ENCODE measurements around the gene ASIC2.

The ASIC2 gene

GRCh38 chr17:33109336-33110072 is 183.6 kb downstream of the ASIC2 start:
- DNase-seq = no peak

GRCh38 chr17:33106525-33107165 is 186.4 kb downstream of the ASIC2 start:
- DNase-seq = no peak

- no peak for DNase-seq
Measured at GRCh38 chr17:33105911-33106310, 187.2 kb downstream of the ASIC2 start.

- DNase-seq = no peak
Measured at GRCh38 chr17:33099906-33100305, 193.2 kb downstream of the ASIC2 start.

- DNase-seq = no peak
Measured at GRCh38 chr17:33099252-33099651, 193.8 kb downstream of the ASIC2 start.

GRCh38 chr17:33097411-33097810 is 195.7 kb downstream of the ASIC2 start:
- DNase-seq = no peak

- DNase-seq = no peak
Measured at GRCh38 chr17:33096161-33096560, 196.9 kb downstream of the ASIC2 start.

GRCh38 chr17:33091271-33091670 is 201.8 kb downstream of the ASIC2 start:
- DNase-seq = no peak

GRCh38 chr17:33090806-33091205 is 202.3 kb downstream of the ASIC2 start:
- no peak for DNase-seq

GRCh38 chr17:33086878-33087277 is 206.2 kb downstream of the ASIC2 start:
- no peak for DNase-seq

- DNase-seq = no peak
Measured at GRCh38 chr17:33086041-33086440, 207.1 kb downstream of the ASIC2 start.

- DNase-seq = no peak
Measured at GRCh38 chr17:33085256-33085655, 207.8 kb downstream of the ASIC2 start.

GRCh38 chr17:33084755-33085154 is 208.3 kb downstream of the ASIC2 start:
- DNase-seq = no peak

- DNase-seq = no peak
Measured at GRCh38 chr17:33082529-33083173, 210.4 kb downstream of the ASIC2 start.

- no peak for DNase-seq
Measured at GRCh38 chr17:33080091-33080490, 213.0 kb downstream of the ASIC2 start.

- no peak for DNase-seq
Measured at GRCh38 chr17:33079201-33079600, 213.9 kb downstream of the ASIC2 start.

- DNase-seq = no peak
Measured at GRCh38 chr17:33076979-33077378, 216.1 kb downstream of the ASIC2 start.

GRCh38 chr17:33073416-33073815 is 219.7 kb downstream of the ASIC2 start:
- DNase-seq = no peak

GRCh38 chr17:33072421-33073161 is 220.5 kb downstream of the ASIC2 start:
- DNase-seq = no peak

- no peak for DNase-seq
Measured at GRCh38 chr17:33071656-33072055, 221.4 kb downstream of the ASIC2 start.

- DNase-seq = no peak
Measured at GRCh38 chr17:33057564-33057963, 235.5 kb downstream of the ASIC2 start.

GRCh38 chr17:33056399-33057146 is 236.5 kb downstream of the ASIC2 start:
- no peak for DNase-seq

GRCh38 chr17:33055746-33056145 is 237.3 kb downstream of the ASIC2 start:
- DNase-seq = no peak
